Transverse colon (tissue), 3 donors: ENCODE results near the gene SDK1.

Experiments used
- CTCF ChIP-seq, 5 experiments: fragments of 200-600 bp in 3 of 5; fragments of 450-650 bp in 2 of 5; sonication (generic) in 3 of 5; IDR thresholded peaks; 1 replicate in 2 of 5; 2 replicates in 3 of 5; pipeline ENCODE4 v1.5.1; 2016 to 2017; ENCODE audit warnings: antibody characterized with exemption in 5 of 5, inconsistent platforms in 3 of 5, mild to moderate bottlenecking in 2 of 5, moderate library complexity in 1 of 5
- EP300 ChIP-seq: sonication (generic); formaldehyde crosslinking; IDR thresholded peaks from one replicate; pipeline ENCODE4 v1.6.1; 2017; ENCODE audit warnings: antibody characterized with exemption, low read depth

GRCh38 chr7:4129481-4130122 is 828.5 kb downstream of the SDK1 start:
- TF ChIP-seq CTCF (IDR thresholded peaks at IDR 0.05) (no peak), EP300 (no peak)
